Esophagus muscularis mucosa (tissue), 4 donors: ENCODE measurements around the gene HSPBAP1. TPM values are rescaled to one million over a fixed set of nuclear protein-coding genes. Genes with fewer than 3 reads are reported as not detected.

ENCODE experiments used
- DNase-seq: peaks from one replicate; pipeline ENCODE4 v3.0.0-alpha.2; 2017; ENCODE audit errors: extremely low spot score
- H3K27ac ChIP-seq, 4 donors: fragments of 200-600 bp; sonication (generic); replicated peaks in 1 of 4; 1 replicate in 3 of 4; 2 replicates in 1 of 4; pipeline ENCODE4 v1.5.1; 2016 to 2019; ENCODE audit warnings: mild to moderate bottlenecking in 1 of 4
- H3K27me3 ChIP-seq, 4 donors: fragments of 200-600 bp; sonication (generic); one replicate each; pipeline versions ENCODE4 v1.5.1 to v1.6.0; 2016 to 2019
- H3K36me3 ChIP-seq, 4 donors: fragments of 200-600 bp; sonication (generic); one replicate each; pipeline ENCODE4 v1.5.1; 2016 to 2019
- H3K4me1 ChIP-seq, 4 donors: fragments of 200-600 bp; sonication (generic); one replicate each; pipeline ENCODE4 v1.5.1; 2016 to 2019
- H3K4me3 ChIP-seq, 4 donors: fragments of 200-600 bp; sonication (generic); 1 replicate in 2 of 4; 2 replicates in 2 of 4; pipeline ENCODE4 v1.5.1; 2016 to 2019; ENCODE audit warnings: mild to moderate bottlenecking in 4 of 4, moderate library complexity in 1 of 4
- H3K9me3 ChIP-seq, 4 donors: fragments of 200-600 bp; sonication (generic); 1 replicate in 3 of 4; 2 replicates in 1 of 4; pipeline ENCODE4 v1.5.1; 2016 to 2019
- EP300 ChIP-seq: sonication (generic); formaldehyde crosslinking; IDR thresholded peaks from one replicate; pipeline ENCODE4 v1.6.1; 2017; ENCODE audit warnings: antibody characterized with exemption
- POLR2A ChIP-seq: fragments of 450-650 bp; IDR thresholded peaks from one replicate; pipeline ENCODE4 v1.6.1; 2017; ENCODE audit warnings: antibody characterized with exemption, moderate library complexity, mild to moderate bottlenecking, low read depth
- POLR2AphosphoS5 ChIP-seq, 2 donors: sonication (generic); formaldehyde crosslinking; IDR thresholded peaks; one replicate each; pipeline ENCODE4 v1.6.1; 2017; ENCODE audit warnings: antibody characterized with exemption in 2 of 2
- WGBS: methylation state at CpG from one replicate; pipeline ENCODE4 v1.1.5; 2018; 5-methylcytosine and 5-hydroxymethylcytosine counted together
- intact Hi-C: fragments of 100-400 bp; cut with DNase I; formaldehyde crosslinking; loops from one replicate; pipeline ENCODE4 v1.15.1; 2023
- total RNA-seq, 4 donors: library from RNA; depleted of rRNA; stranded (reverse); fragments of >200 nt; gene quantifications; one replicate each; pipeline versions ENCODE4 v1.1.0 to v1.2.1, GENCODE V29; 2016
- TF ChIP-seq, protein P1 (sequence below), 3 experiments: fragments of 200-600 bp in 2 of 3; fragments of 450-650 bp in 1 of 3; sonication (generic) in 2 of 3; IDR thresholded peaks; one replicate each; pipeline ENCODE4 v1.5.1; 2017 to 2019; ENCODE audit warnings: antibody characterized with exemption in 3 of 3, mild to moderate bottlenecking in 2 of 3, moderate library complexity in 1 of 3

Gene HSPBAP1
- total RNA-seq, 4 donors from 2014 or later = 5.5 to 14.5 (median 8.2) TPM

DNA sequence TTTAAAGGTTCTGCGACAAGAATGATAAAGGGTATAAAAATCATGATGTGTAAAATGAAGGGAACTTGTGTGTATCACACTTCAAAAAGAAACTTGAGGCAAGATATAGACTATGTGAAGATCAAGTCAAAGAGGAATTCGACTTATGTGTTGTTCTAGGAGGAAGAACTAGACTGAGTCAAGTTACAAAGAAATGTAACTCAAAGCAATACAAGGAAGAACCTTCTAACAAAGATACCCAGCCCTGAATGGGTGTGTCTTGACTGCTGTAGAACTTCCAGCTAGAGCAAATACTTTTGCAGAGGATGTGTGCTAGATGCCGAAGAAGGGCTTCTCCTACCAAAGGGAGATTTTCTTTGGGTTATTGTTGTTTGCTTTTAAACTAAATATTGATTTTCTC is 3.7 kb upstream of the HSPBAP1 start:
- DNase-seq = no peak
- intact Hi-C loops = loop anchor here (10.0 kb wide), 1 partner anchor 232 kb away; the partner anchor contains the start of genes DTX3L and PARP9
- no peak overlapping the region for H3K4me3 ChIP-seq
- TF ChIP-seq, protein P1, sequence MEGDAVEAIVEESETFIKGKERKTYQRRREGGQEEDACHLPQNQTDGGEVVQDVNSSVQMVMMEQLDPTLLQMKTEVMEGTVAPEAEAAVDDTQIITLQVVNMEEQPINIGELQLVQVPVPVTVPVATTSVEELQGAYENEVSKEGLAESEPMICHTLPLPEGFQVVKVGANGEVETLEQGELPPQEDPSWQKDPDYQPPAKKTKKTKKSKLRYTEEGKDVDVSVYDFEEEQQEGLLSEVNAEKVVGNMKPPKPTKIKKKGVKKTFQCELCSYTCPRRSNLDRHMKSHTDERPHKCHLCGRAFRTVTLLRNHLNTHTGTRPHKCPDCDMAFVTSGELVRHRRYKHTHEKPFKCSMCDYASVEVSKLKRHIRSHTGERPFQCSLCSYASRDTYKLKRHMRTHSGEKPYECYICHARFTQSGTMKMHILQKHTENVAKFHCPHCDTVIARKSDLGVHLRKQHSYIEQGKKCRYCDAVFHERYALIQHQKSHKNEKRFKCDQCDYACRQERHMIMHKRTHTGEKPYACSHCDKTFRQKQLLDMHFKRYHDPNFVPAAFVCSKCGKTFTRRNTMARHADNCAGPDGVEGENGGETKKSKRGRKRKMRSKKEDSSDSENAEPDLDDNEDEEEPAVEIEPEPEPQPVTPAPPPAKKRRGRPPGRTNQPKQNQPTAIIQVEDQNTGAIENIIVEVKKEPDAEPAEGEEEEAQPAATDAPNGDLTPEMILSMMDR (IDR thresholded peaks at IDR 0.05) = no peak
- no peak for TF ChIP-seq POLR2A
- no peak for TF ChIP-seq EP300
- no peak for TF ChIP-seq POLR2AphosphoS5 (IDR thresholded peaks at IDR 0.05)
- H3K27ac ChIP-seq = no peak overlapping the region
- H3K4me1 ChIP-seq = peaks cover 6 to 37% (median 33%) of the 10 kb centered on the region in 4 donors
- no peaks in the 10 kb centered on the region for H3K27me3 ChIP-seq
- 83% methylated on average over 3 of the region's 3 CpGs for WGBS
- H3K36me3 ChIP-seq = no peaks in the 10 kb centered on the region
- no peaks in the 10 kb centered on the region for H3K9me3 ChIP-seq

DNA sequence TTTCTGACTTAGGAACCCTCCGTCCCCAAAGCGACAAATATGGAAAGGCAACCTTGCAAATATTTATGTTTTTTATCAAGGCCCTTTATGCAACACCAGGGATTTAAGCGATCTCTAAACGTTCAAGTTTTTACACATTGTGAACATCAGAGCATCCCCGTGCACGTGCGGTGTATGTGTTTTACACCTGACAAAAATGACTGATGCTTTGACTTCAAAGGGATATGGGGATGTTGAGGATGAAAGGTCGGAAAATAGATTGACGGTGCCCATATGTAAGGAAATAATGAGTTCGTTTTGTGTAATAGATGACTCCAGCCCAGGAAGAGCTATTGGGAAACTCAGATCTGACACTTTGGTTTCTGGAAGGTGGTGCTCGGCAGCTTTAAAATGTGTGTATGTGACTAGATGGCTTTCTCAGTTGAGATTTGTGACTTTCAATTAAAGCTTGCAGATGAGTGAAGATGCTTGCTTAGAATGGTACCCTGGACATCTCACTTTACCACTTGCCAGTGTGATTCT is 2.1 kb upstream of the HSPBAP1 start:
- Histone ChIP-seq H3K4me3 (peak overlapping the region; percentile 89 to 98 (median 92)), H3K27me3 (no peaks in the 10 kb centered on the region), H3K4me1 (peaks cover 4 to 39% (median 34%) of the 10 kb centered on the region in 4 donors), H3K9me3 (no peaks in the 10 kb centered on the region), H3K27ac (peak overlapping the region; percentile 97 to 98 (median 98)), H3K36me3 (no peaks in the 10 kb centered on the region)
- TF ChIP-seq, protein P1 (IDR thresholded peaks at IDR 0.05) = no peak
- no peak for TF ChIP-seq POLR2A
- TF ChIP-seq EP300 = no peak
- TF ChIP-seq POLR2AphosphoS5 (IDR thresholded peaks at IDR 0.05) = peak in 1 of 2 donors; percentile 1
- intact Hi-C loops = loop anchor here (10.0 kb wide), 1 partner anchor 231 kb away; the partner anchor contains the start of genes DTX3L and PARP9
- WGBS = 22% methylated on average over 11 of the region's 11 CpGs
- no peak for DNase-seq

DNA sequence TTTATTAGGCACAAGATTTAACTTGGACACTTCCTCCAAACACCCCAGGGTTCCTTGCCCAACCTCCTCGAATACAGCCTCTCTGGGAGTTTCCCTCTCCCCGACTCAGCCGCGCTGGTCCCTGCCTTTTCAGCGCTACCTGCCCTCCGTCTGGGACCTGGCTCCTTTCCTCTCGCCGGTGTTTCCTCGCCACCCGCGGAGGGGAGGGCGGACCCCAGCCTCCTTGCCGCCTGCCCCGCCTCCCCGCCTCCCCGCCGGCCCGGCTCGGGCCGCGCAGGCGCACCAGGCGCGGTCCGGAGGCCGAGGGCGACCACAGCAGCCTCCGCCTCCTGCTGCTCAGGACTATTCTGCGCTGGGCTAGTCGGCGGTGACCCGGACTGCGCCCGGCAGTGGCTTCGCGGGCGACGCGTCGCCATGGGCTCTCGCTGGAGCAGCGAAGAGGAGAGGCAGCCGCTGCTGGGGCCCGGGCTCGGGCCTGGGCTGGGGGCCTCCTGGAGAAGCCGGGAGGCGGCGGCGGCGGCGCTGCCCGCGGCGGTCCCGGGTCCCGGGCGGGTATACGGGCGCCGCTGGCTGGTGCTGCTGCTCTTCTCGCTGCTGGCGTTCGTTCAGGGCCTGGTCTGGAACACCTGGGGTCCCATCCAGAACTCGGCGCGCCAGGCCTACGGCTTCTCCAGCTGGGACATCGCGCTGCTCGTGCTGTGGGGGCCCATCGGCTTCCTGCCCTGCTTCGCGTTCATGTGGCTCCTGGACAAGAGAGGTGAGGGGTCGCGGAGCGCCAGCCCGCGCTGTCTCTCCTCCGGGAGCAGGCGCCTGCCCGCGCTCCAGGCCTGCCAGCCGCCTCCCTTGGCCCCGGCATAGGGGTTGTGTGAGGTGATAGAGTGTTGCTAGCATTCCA is 1.4 kb upstream of the HSPBAP1 start, which contains the start of gene SLC49A4:
Gene SLC49A4 (plus strand): TSS at position 291 of the 895 bp plus-strand sequence. CDS start 124 bp downstream, at position 415.
- H3K9me3 ChIP-seq = no peaks in the 10 kb centered on the region
- peak; percentile 33 for TF ChIP-seq EP300
- peak; percentile 80 for TF ChIP-seq POLR2A
- TF ChIP-seq, protein P1 (IDR thresholded peaks at IDR 0.05) = no peak
- TF ChIP-seq POLR2AphosphoS5 (IDR thresholded peaks at IDR 0.05) = peak; percentile 76 to 86
- H3K4me3 ChIP-seq = peak within 1 kb of the TSS; percentile 89 to 98 (median 92)
- H3K27ac ChIP-seq = peak within 1 kb of the TSS; percentile 97 to 98 (median 98)
- peaks cover 4 to 39% (median 34%) of the 10 kb centered on the region in 4 donors for H3K4me1 ChIP-seq
- H3K27me3 ChIP-seq = no peaks in the 10 kb centered on the region
- intact Hi-C loops = loop anchor here (10.0 kb wide), 1 partner anchor 230 kb away; the partner anchor contains the start of genes DTX3L and PARP9
- no peaks in the 10 kb centered on the region for H3K36me3 ChIP-seq
- DNase-seq = no peak
- WGBS = under 1% methylated on average over 26 of the region's 84 CpGs

DNA sequence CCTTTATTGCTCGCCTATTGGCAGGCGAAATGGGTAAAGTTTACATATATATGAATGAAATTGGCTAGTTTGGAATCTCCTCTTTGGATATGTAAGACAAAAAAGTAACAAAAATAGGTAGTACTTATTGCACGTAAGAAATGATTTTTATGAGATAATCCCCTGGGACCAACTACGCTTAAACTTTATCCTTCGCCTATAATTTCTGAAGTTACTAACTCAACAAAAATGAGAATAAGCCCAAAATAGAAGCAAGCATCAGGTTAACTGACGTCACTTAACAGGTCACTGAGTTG is 800 bp upstream of the HSPBAP1 start:
- H3K27ac ChIP-seq = peak overlapping the region; percentile 97 to 98 (median 98)
- no peaks in the 10 kb centered on the region for H3K27me3 ChIP-seq
- peaks cover 4 to 39% (median 36%) of the 10 kb centered on the region in 4 donors for H3K4me1 ChIP-seq
- DNase-seq = no peak
- under 1% methylated on average over 6 of the region's 6 CpGs for WGBS
- intact Hi-C loops = loop anchor here (10.0 kb wide), 1 partner anchor 230 kb away; the partner anchor contains the start of genes DTX3L and PARP9
- H3K4me3 ChIP-seq = peak overlapping the region; percentile 89 to 98 (median 92)
- TF ChIP-seq POLR2A (no peak), POLR2AphosphoS5 (IDR thresholded peaks at IDR 0.05) (no peak), EP300 (no peak)
- TF ChIP-seq, protein P1 (IDR thresholded peaks at IDR 0.05) = no peak
- no peaks in the 10 kb centered on the region for H3K9me3 ChIP-seq
- H3K36me3 ChIP-seq = no peaks in the 10 kb centered on the region
